Spleen (tissue), 7 donors: ENCODE data around the gene PAK1.

Experiments
- CTCF ChIP-seq, 11 experiments: fragments of 200-600 bp in 7 of 11; fragments of 450-650 bp in 4 of 11; sonication (generic) in 4 of 11; IDR thresholded peaks in 8 of 11; conservative IDR thresholded peaks in 3 of 11; 1 replicate in 7 of 11; 2 replicates in 4 of 11; pipeline versions ENCODE4 v1.4.0 to v1.8.0; 2016 to 2021; ENCODE audit warnings: antibody characterized with exemption in 11 of 11, inconsistent platforms in 4 of 11, mild to moderate bottlenecking in 1 of 11
- POLR2A ChIP-seq, 3 donors: fragments of 450-650 bp; IDR thresholded peaks; one replicate each; pipeline ENCODE4 v1.5.1; 2017; ENCODE audit warnings: antibody characterized with exemption in 3 of 3, mild to moderate bottlenecking in 1 of 3
- POLR2AphosphoS5 ChIP-seq, 3 donors: sonication (generic); formaldehyde crosslinking; IDR thresholded peaks; one replicate each; pipeline ENCODE4 v1.5.1; 2017; ENCODE audit warnings: antibody characterized with exemption in 3 of 3
- donor health status: DM: no; HTN: no; CAD: no; lungs with moderate emphysema.
- donor health status: DM: no; HTN: no; CAD: no.
- donor health status: DM: no; HTN: no; CAD: no.

- TF ChIP-seq CTCF (IDR thresholded peaks at IDR 0.05 in 8 of 11, conservative IDR thresholded peaks at IDR 0.05 in 3 of 11) = no peak
- TF ChIP-seq POLR2A (IDR thresholded peaks at IDR 0.05) = no peak
- TF ChIP-seq POLR2AphosphoS5 (IDR thresholded peaks at IDR 0.05) = no peak
Measured at GRCh38 chr11:77418971-77419597, 54.8 kb downstream of the PAK1 start.
